ENCODE measurements around the gene CHMP4A.

Gene CHMP4A

DNA sequence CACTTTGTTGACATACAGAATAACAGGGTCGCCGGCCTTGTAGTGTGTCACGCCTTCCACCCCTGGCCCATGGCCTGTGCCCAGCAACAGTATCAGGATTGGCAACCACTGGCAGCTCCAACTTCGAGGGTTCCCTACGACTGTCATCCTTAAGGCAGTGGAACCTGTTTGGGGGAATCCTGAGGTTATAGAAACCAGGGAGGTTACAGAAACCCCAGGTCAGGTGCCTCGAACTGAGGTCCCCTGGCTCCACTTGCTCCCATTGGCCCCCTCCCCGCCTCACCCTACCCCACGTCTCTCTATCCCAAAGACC is 18.5 kb downstream of the CHMP4A start:
- DNase-seq, result no peak

DNA sequence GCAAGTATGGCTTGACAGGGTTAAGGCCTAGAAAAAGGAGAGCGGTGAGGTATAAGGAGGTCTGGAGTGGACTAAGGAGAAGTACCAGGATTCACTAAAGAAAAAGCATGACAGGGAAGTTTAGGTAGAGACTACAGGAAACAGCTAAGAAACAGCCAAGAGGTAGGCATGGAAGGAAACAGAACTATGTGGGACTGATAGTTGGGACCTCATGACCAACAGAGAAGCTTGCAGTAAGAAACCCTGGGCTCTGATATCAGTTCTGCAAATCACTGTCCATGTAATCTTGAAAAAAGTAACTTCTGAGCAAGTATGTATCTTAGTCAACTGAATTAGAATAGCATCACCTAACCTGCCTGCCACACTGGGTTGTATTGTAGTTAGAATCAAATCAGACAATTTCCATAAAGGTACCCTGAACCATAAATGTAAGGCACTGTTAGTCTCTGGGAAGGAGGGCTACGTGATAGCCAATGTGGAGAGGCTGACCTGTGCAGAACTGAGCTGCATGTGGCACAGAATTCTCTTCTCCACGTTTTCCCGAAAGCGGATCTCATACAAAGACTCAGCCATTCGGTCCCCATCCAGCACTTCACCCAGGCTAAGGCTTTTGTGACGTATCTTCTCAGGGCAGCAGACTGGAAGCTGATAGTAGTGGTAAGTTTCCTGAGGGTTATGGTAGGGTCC is 19.0 kb downstream of the CHMP4A start:
- no peak for DNase-seq

DNA sequence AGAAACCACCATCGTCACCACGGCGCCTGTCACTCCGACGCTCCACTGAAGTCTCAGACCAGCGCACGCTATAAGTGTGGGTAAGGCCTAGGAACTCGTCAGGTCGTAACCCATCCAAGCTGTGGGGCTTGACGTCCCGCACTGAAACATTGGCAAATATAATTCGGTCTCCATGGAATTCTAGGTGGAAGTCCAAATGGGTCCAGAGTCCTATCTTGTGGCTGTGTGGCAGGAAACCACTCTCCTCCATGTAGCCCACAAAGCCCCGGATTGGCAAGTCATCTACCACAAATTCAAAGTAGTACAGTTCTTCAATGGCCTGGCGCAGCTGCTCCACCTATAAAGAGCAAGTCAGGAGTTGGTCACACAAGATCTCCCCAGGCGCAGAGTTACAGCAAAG is 20.4 kb downstream of the CHMP4A start:
- no peak for DNase-seq

DNA sequence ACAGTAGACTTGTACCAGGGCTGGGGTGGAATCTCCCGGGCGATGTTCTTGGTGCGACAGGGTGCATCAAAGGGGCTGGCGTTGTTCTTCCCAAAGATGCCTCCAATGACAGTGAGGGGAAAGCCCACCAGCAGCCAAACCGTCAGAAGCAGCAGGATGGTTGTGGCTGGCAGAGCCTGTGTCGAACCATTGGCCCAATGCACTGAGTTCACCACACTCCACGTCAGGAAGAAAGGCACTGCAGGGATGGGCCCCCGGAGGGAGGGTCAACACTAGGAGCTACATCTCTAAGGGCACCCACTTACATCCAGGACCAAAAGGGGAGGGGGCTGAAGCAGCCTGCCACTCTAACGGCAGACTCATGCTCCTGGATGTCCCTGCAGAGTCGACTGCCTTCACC is 22.9 kb downstream of the CHMP4A start:
- no peak for DNase-seq

DNA sequence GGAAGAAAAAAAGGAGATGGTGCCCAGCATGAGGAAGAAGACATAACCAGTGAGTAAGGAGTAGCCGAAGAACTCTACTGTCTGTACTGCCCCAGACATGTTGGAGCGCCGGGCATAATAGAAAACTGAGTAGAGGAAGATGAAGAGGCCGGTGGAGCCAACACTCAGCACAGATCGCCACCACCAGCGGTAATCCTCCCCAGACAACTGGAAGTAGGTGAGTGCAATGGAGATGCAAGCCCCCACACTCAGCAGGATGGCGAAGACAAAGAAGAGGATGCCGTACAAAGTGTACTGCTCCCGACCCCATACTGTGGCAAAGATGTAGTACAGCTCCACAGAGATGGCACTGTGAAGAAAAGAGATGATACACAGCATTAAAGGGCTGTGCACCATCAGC is 23.8 kb downstream of the CHMP4A start:
- DNase-seq, result no peak

DNA sequence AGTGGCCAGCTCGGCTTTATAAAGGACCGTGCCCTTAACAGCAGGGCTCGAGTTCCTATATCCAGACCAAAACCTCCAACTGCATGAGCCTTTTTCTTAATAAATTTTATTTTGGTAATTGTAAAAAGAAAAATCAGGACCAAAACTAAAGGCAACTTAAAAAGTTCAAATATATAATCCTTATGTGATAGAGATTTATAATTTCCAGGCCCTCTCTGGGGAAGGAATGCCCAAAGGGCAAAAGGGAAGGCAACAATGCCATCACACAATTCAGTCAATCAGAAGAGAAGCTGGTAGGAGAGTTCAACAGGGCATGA is 24.3 kb downstream of the CHMP4A start:
- no peak for DNase-seq

DNA sequence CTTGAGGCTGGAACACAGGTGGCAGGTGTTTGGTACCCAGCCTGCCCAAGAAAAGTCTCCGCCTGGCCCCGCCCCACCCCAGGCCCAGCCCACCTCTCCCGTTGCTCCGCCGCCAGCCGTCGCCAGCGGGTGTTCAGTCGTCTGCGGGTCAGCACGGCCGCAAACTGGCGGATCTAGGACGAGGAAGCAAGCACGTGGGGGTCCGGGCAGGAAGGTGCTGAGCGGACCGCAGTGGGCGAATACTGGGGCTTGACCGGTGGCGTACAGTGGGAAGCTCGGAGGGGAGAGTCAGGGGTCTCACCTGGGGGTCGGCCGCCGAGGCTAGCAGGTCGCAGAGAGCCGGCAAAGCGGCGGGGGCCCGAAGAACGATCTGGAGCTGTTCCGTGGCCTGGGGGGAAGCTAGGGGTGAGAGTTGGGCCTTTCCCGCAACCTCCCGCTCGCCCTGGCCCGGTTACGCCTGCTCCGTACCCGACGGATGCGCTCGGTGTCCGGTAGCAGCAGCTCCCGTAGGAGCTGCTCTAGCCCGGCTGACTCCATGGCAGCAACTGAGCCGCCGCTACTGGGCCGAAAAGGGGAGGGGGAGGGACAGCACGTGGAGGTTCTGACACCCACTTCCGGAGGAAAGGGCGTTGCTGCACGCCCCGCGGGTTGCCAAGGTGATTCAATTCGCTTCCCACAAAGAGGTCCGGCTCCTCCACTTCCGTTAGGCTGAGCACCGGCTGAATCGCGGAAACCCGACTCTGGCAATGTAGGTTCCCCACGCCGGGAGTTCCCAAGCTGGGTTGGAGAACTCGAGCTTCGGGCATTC is 24.8 kb downstream of the CHMP4A start, which contains the start of gene IPO4:
TSS of gene IPO4 (minus strand) at position 566 of the 808 bp plus-strand sequence. CDS start at position 537, 29 bp downstream.
- DNase-seq, result peak; percentile 92

DNA sequence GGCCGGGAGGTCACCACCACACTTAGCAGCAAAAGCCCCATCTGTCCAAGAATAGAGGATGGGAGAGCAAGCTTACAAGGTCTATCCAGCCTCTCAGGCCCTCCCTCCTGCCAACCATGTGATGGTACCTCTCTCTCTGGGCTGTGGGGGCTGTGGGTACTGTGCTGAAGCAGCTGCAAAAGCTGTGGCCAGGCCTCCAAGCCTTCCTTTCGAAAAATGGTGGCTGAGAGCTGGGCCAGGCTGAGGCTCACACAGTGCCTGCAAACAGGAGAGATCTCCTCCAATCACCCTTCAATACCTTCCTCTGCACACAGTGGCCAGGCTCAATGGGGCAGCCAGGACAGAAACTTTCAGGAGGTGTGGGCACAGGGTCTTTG is 25.8 kb downstream of the CHMP4A start:
- DNase-seq, result no peak

DNA sequence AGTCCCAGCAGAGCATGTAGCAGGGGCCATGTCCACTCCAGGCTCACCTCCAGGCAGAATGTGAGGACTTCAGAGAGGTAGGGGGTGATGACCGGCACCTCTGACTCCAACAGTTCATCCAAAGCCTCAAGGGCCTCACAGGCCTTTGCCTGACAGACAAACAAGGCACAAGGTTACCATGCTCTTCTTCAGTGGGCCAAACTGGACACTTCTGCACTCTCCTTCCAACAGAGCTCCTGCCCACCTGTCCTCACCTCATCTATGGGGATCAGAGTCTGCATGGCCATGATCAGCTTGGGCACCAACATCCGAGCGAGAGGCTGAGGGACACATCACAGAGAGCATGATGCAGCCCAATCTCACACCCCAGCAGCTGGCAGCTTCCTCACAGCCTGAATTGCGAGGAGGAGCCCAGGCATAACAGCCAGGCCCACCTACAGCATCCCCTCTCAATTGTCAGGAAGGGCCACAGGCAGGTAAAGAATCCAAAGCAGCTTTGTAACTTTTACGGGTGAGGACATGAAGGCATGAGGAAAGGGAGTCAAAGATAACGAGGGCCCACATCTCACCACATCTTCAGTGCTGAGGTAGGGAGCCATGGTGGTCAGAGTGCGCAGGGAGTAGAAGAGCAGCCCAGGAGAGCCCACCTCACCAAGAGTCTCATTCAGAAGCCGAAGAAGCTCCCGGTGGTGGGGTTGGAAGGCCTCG is 26.3 kb downstream of the CHMP4A start:
- DNase-seq, result no peak

DNA sequence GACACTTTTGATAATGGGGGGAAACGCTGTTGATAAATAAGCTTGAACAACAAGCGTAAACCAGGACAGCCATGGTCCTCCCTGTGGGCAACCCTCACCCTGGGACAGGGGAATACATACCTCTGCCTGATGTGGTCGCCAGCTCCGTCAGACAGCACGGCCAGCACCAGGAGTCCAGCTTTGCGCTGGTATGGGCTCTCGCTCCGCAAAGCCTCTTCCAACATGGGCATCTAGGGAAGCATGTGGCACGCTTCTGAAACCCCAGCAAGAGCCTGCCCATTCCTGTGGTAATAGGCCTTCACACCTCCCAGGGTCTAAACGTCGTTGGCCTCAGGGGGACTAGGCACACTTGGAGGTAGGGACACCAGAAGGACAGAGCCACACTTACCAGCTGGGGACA is 27.5 kb downstream of the CHMP4A start:
- DNase-seq, result no peak

DNA sequence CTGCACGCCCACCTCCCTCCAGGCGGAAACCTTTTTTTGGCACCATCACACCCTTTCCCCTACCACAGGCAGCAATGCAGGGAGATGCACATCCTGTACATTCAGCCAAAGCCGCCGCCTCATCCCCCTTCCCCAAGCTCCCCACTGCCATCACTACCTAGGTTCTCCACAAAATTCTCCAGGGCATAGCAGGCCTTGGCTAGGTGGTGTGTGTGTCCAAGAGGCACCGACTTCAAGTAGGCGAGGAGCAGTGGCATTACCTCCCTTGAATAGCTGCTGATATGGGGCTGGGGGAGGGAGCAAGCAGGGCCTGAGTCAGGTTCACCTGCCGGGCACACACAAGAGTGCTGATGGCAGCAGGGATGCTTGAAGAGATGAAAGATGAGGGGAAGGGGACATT is 28.3 kb downstream of the CHMP4A start:
- DNase-seq, result no peak

DNA sequence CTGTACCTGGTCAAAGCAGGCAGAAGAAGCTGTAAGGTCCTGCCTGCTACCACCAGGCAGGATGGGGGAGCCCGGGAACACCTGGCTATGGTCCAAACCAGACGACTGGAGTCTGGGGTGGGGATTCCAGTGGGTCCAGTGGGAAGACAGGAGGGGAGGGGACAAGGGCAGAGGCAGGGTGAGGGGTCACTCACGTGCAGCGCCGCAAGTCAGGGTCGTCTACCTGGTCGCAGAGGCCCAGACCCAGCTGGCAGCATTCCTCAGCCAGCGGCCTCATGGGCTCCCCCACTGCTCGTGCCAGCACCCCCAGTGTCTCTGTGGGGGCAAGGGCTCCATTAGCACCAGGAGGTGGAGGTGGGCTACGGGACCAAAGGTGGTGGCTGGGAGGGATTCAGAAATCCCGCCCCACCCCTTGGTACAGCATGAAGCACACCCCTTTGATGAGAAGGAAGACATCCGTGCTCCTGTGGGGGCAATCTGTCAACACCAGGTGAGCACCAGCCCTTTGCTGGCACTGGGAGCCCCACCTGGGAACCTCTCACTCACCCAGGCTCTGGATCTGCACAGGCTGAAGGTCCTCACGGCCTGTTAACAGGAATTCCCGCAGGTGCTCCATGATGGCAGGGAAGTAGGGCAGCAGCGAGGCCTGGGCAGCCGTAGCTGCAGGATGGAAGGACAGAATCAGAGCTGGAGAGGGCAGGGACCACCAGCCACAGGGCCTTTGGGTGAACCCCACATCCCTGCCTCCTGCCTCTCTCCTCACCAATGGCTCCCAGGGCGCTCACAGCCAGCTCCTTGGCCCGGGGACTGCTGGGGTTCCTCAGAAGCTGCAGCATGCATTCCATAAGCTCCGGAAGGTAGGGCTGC is 29.0 kb downstream of the CHMP4A start:
- no peak for DNase-seq

DNA sequence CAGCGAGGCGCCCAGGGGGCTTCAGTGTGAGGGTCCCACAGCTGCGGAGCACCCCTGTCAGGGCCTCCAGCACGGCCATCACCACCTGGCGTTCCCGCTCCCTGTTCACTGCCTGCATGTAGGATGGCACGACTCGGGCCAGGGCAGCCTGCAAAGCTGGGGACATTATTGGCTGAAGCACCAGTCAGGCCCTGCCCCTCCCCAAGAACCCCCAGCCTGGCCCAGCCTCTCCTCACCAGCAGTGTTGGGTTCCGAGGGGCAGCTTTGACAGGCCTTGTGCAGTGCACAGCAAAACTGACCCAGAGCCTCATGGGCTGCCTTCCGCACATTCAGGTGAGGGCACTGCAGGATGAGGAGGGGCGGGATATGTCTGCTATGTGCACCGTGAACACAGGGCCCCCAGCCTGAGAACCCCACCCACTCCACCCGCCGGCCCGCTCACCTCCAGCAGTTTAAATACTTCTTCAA is 30.2 kb downstream of the CHMP4A start:
- no peak for DNase-seq

DNA sequence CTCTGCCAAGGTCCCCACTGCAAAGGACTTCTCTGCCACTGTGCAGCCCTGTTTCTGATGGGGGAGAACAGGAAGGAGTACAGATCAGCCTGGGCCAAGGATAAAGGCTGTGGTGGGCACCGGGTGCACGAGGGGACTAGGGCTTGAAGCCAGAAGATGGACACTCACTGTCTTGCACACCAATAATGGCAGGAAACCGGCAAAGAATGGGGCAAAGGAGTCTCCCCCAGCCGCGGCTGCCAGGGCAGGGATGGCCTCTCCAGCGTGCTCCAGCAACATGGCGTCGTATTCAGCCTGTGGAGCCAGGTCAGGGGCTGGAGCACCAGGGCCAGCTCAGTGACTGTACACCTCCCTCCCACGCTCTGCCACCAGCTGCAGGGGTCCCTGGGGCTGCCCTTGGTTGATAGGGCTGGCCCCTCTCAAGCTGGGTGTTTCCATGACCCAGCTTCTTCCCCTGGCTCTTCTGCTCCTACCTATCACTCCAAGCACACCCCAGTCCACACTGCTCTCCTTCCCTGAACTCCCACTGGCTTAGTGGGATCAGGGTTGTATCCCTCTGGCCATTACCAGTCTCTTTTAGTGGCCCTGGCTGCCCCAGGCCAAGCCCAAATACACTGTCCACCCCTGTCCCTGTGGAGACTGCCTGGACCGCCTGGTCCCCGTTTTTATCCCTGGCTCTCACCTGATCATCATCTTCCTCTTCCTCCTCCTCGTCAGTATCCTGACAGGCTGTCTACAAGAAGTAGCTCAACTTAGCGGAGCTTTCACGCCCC is 31.0 kb downstream of the CHMP4A start:
- DNase-seq, result no peak

DNA sequence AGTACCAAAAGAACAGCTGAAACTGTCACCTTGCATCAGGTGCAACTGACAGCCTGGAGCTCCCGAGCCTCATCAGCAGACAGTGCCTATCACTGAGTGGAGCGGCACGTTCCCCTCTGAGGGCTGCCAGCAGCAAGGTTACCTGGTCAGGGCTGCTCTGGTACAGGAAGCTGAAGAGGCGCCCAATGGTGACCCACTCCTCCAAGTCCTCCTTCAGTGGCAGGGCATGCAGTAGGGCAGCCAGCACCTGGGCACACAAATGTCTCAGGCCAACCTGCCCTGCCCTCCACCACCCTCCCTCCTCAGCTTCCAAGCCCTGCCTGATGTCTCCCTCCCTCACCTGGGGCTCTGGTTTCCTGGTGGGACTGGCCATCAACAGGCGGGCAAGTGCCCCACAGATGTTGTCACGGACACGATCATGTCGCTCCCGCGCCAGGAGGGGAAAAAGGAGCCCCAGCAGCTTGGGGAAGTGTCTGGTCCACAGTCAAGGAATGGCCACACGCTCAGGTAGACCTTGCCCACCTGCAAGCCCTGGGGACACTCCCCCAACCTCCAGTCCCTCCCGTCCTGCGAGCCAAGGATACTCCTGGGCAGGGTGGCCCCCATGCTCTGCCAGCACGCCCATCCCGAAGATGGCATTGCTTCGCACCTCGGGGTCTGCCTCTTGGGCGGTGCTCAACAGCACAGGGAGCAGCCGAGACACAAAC is 31.8 kb downstream of the CHMP4A start:
- DNase-seq, result no peak

DNA sequence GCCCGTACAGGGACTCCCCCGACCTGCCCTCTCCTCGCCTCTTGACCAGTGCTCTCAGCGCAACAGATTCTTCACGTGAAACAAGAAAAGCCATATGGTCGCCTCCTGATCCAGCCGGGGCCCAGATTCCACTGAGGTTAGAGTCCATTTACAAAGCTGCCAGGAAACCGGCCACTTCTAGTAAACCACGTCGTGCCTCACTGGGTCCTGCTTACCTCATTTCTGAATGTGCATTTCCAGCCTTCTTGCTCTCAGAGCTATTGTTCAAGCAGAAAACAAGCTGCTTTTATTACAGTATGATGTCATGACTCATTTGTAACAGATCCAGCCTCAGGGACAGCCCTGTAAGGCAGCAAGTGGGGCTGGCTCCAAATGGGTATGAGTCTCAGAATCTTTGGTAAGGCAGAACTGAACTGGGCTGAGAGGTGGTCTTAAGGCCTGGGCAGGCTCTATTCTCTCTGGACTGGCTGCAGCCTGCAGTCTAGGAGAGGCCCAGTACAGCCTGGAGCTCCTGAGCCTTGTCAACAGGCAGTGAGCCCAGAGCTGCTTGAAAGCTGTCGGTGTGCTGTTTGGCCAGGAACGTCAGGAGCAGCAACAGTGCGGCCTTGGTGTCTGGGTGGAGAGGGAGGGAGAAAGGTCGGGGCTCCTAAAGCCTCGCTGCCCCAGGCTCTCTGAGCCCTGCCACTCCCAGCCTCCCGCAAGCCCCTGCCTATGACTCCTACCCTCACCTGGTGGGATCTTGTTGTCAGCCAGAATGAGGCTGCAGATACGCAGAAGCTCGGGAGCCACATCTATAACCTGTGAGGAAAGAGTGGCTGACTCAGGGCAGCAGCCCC is 33.1 kb downstream of the CHMP4A start:
- DNase-seq, result no peak

DNA sequence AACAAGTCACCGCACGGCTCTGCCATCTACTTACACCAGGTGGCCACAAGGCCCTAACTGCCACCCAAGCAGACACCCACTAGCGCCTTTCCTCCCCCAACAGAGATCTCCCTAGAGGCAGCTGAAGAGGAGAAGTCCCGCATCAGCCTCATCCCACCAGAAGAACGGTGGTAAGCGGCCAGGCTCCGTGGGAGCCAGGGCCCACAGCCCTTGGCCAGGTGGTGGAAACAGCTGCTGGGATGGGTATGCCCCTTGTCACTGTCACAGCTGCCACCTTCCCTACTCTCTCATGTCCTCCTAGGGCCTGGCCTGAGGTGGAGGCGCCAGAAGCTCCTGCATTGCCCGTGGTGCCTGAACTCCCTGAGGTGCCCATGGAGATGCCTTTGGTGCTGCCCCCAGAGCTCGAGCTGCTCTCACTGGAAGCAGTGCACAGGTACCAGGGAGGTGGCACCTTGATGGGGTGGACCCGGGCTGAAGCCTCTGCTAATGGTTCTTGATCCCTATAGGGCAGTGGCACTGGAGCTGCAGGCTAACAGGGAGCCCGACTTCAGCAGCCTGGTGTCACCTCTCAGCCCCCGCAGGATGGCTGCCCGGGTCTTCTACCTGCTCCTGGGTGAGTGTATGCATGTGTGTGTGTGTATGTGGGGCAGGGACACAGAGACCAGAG is 33.9 kb downstream of the CHMP4A start:
- DNase-seq, result no peak

DNA sequence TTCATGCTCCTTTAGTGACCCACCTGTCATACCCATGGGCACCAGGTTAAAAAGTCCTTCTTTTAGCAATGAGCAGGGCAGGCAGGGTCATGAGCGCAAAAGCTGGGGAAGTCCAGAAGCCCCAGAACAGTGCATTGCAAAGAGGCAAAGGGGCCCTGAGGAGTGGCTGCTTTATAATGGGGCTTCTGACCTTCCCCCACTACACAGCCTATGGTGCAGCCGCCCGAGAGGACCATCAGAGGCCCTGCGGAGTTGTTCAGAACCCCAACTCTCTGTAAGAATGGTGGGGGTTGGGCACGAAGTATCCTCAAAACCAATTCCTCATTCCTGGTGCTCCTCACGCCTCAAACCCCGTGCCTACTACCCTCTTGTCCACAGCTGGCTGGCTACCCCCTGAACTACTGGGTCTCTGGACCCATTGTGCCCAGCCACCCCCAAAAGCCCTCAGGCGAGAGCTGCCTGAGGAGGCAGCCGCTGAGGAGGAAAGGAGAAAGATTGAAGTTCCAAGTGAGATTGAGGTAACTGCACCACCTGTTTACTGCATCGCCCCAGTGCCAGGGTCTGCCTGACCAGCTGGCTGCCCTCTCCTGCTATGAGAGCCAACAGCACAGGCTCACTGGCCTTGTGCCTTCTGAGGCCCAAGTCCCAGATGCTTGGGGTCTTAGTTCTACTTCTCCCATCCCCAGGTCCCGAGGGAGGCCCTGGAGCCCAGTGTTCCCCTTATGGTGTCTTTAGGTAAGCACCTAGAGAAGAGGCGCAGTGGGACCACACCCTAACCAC is 34.7 kb downstream of the CHMP4A start:
- DNase-seq, result no peak

DNA sequence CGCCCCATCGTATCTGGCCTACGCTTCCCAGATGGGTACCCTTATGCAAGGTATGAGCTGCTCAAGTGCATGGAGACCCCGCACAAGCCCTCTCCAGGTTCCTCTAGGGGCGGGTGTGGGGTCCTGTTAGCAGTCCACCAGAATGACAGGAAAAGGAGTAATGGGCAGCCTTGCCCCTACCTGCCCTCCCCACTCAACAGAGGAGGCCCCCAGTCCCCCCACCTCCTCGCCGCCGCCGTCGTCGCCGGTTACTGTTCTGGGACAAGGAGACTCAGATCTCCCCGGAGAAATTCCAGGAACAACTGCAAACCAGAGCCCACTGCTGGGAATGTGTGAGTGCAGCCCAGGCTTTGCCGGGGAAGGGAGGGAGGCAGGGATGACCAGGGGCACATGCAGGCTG is 35.4 kb downstream of the CHMP4A start:
- no peak for DNase-seq

Measured in KG1 (cell line).